Measurements from ENCODE around the gene C10orf120.

Gene C10orf120

DNA sequence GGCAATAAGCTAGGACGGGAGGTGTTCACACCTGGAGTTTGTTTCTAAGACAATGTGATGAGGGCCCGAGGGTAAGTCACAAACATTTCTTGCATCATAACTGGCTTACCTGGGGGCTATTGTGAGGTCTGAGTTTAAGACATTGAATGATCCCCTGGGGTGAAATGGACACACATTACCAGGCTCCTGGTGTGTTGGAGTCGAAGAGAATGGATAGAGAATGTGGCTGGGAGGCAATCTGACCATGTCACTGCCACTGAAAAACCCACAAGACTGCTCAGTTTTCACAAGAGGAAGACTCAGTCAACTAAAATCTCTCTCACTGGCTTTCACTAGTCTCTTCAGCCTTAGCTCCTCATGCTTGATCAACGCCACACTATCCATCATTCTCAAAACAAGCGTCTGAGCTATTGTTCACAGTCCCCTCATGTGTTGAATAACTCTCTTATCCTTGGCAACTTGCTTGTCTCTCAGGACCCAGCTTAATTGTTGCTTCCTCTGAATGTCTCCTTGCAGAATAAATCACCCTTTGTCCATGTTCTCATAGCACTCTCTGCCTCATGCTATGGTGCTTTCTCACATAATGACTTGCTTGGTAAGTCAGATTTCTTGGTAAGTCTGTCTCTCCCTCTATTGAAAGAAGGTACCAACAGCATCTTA lies at the start of gene C10orf120:
C10orf120 (minus strand) TSS at position 51 of the 660 bp plus-strand sequence. CDS start 56 bp downstream, outside the sequence.
- DNase-seq: no peak

DNA sequence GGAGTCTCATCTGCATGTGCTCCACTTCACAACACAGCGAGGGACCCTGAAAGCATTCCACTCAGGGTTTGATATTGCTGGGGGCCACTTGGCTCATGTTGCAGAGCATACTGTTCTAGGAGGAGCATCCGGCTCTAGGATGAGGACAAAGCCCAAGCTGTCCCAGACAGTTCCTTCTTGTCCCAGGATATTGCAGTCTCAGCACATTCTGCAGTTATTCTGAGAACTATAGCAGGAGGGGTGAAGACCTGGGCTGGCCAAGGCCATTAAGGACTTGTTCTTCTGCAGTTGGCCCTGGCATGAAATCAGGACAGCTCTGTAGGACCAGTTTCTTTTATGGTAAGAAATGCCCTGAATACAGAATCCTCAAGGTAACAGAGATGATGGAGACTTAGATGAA lies 48.9 kb upstream of the C10orf120 start:
- DNase-seq: no peak

DNA sequence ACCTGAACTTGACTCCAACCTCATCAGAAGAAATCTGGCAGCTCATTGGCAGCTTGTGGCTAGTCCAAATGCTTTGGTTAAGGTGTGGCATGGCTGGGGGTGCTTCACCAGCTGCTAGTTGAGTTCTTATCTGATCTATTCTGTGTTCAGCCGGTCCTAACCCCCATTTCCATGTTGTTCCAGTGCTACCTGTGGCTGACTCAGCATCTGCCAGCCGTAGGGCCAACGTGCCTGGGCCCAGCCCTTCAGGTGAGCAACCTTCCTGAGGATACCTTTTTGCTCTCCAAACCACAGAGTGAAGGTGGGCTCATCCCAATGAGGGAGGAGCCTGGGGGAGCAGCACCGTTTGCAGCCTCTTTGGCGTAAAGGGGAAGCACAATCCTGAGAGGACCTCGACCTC lies 46.8 kb upstream of the C10orf120 start:
- no peak for DNase-seq

DNA sequence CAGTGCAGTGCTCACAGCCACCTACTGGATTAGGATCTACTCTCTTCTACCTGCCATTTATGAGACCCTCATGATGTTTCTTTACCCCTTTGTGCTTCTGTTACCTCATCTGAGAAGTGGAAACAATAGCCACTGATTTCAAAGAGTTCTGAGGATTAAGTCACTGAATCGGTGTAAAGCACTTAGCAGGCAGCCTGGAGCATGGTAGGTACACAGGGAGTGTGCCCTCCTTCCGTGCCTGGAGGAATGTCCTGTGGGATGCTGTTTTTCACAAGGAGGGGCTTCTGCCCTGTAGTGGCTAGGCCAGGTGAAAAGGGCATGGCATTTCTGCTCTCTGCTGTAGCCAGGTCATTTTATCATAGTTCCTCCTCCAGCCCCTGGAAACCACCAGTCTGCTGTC lies 44.6 kb upstream of the C10orf120 start:
- no peak for DNase-seq

DNA sequence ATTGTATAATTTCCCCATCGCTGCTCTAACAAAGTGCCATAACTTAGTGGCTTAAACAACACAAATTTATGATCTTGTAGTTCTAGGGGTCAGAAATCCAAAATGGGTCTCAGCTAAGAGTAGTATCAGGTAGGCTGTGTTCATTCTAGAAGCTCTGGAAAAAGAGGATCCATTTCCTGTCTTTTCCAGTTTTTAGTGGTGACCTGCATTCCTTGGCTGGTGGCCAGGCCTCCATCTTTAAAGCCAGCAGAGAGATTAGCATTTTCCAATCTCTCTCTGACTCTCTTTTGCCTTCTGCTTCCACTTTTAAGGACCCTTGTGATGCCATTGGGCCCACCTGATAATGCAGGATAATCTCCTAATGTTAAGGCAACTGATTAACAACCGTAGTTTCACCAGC lies 41.0 kb upstream of the C10orf120 start:
- no peak for DNase-seq

DNA sequence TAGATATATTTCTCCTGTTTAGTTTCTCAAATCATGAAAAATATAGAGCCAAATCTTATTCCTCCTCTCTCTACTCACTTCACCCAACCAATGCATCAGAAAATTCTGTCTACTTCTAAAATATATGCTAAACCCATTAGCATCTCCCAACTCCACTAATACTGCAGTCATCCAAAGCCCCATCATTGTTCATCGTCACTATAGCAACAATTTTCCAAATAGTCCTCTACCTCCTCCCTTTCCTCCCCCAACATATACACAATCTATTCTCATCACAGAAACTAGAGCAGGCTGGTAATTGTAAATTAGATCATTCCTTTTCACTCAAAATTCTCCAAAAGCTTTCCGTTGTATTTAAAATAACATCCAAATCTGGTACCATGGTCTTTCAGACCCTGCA lies 38.4 kb upstream of the C10orf120 start:
- DNase-seq: no peak

DNA sequence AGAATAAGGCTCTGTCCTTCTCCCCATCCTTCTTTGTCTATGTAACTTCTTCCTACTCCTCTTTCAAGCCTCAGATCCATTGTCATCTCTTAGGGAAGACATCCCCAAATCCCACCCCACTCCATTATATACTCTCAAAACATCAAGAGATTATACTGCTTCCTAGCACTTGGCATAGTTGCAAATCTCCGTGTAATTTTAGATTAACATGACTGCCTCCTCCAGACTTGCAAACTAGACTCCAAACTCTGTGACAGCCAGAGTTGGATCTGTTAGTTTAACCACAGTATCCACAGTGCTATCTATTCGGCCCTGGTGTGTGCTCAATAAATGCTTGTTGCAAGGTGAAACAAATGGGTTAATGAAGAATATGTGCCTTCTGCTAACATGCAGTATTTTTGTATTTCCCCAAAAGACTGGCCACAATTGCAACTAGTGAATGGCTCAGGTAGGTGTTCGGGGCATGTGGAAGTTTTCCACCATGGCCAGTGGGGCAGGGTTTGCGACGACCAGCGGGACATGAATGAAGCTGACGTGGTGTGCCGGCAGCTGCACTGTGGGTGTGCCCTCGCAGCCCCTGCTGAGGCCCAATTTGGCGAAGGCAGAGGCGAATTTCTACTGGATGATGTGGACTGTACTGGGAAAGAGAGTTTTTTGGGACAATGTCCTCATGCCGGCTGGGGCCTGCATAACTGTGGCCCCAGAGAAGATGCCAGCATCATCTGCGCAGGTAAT lies 34.5 kb upstream of the C10orf120 start:
- DNase-seq: no peak

DNA sequence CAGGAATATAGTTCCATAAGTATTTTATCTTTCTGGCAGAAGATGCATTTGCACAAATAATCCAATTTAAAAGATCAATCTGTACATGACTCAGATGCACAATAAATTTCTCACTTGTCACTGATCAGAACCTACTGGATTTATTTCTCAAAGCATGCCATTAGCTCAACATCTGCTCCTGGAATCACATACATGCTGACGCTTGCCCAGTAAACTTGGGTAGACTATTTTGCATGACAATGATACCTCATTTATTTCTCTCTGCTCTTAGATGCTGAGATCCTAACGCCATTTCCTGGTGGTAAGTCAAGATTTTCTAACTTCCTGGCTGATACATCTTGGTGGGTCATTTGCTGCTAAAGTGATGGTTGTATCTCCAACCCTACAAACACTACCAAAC lies 33.8 kb upstream of the C10orf120 start:
- DNase-seq: no peak

DNA sequence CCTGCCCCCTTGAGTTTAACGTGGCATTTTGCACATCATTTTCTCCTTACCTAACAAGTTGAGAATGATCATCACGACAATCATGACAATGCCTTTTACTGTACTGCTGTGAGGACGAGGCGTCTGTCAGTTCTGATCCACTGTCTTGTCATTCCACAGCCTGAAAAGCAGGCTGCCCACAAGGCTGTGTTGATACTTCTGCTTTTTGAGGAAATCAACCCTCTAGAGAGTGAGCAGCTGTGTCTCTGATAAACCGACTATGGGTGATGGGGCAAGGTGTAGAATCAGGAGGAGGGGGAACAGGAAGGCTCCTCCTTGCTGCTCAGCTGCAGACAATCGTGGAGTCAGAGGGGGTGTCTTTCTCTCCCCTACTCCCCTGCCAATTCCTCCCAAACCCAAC lies 30.6 kb upstream of the C10orf120 start:
- no peak for DNase-seq

DNA sequence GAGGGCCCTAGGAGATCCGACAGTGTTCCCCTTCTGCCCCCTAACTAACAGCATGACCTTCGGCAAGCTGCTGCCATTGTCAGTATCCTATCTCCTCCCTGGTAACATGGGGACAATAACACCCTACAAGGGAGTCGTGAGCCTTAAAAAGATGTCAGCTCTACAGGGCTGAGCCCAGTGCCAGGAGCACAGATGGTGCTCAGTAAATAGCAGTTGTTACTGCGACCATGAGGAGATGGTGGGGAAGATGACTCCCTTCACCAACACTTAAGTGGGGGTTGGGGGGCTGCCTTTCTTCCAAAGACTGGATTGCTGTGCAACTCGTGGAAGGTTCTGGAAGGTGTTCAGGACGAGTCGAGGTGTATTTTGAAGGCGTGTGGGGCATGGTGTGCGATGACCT lies 29.5 kb upstream of the C10orf120 start:
- DNase-seq: no peak

DNA sequence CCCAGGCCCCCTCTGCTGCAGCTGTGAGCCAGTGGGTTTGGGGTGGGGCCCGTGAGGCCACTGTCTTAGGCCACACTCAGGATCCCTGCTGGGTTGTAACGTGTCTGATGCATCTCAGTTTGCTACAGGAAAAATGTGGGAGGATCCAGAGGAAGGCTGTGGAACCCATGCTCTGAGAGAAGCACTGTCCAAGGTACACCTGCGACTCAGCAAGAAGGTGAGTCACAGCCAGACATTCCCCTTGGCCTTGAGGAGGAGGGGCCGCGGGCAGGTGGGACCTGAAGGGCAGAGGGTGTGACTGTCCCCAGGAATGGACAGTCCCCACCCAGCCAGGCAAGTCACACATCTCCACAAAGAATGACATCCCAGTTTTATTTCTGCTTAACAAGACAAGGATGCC lies 27.8 kb upstream of the C10orf120 start:
- DNase-seq: no peak

DNA sequence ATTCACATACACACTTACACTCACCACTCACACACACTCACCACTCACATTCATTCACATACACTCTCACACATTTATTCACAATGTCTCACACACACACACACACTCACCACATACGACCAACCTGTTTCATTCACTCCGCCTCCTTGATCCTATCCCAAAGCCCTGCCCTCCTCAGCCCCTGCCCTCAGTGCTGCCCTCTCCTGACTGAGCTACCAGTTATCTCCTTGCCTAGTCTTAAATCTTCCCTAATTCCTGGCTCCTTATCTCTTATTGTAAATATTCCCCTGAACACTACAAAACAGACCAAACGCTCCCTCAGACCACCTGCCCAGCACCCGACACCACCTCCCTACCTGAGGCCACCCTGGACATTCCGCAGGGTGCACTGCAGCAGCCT lies 26.1 kb upstream of the C10orf120 start:
- DNase-seq: no peak

DNA sequence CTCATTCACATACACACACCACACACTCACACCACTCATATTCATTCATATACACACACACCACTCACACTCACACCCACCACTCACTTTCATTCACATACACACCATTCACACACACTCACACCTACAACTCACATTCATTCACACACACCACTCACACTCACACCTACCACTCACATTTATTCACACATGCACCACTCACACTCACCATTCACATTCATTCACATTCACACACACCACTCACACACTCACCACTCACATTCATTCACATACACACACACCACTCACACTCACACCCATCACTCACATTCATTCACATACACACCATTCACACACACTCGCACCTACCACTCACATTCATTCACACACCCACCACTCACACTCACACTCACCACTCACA lies 25.4 kb upstream of the C10orf120 start:
- no peak for DNase-seq

DNA sequence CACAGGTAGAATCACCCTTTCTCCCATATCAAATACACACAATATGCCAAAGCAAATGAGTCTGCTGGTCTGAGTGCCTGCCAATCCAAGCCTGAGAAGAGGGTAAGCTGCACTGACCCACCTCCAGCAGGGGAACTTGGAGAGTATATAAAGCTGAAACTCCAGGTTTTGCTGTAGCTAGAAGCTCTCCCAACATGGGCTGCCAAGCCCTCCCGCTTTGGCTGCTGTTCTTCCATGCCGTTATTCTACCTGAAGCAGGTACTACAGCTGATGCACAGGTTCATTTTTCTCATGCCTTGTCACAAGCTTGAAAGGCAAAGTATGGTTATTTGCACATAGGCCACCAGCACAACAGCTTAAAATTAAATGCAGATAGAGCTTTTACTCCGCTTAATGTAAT lies 21.5 kb upstream of the C10orf120 start:
- DNase-seq: no peak

DNA sequence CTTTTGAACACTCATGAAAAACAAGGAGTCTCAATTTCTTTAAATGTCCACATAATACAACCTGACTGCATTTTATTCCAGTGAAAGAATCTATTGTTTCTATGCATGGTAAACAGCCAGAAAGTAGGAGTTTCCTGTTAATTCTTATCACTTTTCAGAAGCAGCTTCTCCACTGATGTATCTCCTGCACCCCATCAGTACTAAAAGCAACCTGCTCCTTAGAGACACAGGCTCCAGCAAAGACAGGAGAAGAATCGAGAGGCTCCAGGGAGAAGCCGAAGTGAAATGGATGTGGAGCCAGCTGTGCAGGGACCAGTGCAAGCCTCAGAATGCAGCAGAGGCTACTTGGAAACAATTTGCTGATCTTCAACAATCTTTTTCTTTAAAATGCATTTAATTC lies 16.4 kb upstream of the C10orf120 start:
- DNase-seq: no peak

DNA sequence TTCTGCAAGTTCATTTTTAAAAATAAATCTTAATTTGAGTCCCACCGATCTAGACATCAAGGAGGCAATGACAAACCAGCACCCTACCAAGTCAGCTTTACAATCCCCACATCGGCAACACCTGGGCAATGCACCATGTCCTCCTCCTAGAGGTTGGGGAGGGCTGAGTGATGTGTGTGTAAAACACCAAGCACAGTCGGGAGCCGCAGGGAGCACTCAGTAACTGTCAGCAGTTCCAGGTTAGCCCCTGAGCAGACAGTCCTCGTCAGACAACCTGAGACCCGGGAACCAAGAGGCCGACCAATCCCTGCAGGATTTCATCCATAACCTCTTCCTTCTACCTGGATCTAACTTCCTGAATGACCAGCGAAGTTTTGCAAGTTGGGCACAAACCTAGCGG lies 15.9 kb upstream of the C10orf120 start:
- DNase-seq: no peak

DNA sequence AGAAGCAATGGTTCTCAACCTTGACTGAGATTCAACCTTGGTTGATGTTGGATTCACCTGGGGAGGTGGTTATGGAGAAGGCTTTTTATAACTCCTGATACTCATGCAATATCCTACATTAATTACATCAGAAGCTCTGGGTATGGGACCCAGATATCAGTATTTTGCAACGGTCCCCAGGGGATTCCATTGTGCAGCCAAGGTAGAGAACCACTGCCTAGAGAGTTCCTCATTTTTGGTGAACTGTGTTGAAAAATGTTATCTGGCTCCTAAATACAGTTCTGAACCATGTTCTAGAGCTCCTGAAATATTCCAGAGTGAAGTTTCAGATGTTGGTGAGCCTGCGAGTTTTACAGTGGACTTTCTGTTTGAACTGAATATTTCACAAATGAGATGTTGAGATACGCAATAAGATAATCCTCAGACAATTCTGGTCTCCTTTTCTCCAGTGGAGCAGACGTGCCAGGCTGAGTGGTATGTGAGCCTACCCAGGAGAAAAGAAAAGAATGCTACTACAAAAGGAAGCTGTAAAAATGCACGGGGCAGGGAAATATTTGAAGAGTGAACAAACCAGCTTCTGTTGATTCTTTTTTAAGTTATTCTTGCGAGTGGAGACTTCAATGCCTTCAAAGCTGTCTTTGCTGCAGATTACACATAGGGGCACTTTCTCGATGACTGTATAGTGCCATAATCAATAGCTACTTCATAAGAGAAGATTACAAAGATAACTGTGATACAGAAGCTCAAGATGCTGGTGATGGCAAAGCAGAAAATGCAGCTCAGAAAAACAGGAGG lies 13.6 kb upstream of the C10orf120 start:
- DNase-seq: no peak

DNA sequence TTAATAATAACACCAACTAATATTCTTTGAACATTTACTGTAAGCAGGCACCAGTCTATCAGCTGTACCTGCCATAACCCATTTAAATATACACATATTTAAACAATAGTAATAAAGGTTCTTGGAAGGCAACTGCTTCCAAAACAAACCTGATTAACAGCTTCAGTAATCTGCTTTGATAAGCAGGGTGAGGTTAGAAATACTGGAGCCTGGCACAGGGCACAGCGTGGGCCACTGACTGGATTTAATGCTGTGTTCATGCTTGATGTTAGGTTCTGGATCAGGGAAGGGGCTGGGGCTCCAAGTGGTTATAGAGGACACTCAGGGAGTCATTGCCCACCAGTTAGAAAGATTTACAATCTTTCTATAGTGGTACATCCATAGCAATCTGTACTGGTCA lies 10.9 kb upstream of the C10orf120 start:
- DNase-seq: no peak

DNA sequence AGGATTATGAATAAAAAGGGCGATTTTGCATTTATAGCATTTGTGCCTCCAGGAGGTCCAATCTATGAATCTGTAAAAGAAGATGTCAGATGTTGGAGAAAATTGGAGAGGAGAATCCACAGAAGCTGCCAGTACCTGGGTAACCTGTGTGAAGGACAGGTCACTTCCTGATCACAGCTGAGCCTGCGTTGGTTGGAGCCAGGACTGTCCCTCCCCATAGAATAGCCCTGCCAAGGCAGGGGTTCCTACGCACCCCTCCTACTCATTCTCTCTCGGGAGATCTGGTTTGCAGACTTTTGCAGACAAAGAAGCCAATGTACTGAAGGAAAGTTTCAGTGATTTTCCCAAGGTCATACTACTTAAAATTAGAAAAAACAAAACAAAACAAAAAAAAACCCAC lies 10.3 kb upstream of the C10orf120 start:
- DNase-seq: no peak

DNA sequence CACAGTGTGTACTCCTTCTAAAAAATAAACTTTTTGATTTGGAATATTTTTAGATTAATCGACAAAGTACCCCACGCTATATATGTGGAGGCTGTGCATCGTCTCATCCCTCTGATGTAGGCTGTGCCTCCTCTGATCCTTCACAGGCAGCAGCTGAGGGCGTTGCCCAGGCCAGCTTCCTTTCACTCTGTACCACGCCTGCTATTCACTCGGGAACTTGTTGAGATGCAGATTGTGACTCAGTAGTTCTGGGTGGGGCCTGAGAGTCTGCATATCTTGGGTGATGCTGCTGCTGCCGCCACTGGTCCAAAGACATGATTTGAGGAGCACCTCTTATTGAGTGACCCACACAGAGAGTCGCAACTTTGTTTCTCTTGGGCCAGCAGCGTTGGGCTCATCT lies 7.9 kb upstream of the C10orf120 start:
- no peak for DNase-seq

DNA sequence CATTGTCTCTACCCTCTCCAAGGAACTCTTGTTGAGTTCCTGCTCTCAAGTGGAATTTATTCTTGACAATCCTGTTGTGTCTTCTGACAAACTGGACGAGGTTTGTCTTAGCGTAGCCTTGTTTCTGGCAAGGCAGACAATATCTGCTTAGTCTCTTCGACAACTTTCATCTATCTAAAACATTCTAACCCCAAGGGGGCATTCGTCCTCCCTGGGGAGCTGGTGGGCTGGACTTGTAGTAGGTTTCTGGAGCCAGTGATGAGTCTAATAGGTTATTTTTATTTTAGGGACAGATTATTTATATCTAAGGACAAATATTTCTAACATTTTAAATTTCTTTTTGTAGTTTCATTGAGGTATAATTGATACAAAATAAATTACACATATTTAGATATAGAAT lies 7.3 kb upstream of the C10orf120 start:
- DNase-seq: no peak

DNA sequence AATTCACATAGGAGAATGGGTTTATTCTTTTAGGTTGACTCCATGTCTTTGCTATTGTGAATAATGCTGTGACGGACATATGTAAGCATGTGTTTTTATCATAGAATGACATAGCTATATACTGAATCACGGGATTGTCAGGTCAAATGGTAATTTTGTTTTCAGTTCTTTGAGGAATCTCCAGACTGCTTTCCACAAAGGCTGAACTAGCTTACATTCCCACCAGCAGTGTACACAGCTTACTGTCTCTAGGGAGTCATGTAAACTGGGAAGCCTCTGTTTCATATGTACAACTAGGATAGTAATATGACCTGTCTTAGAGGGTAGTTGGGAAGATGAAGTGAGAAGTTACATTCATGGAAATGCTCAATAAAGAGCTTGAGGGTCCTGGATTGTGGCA lies 6.8 kb upstream of the C10orf120 start:
- DNase-seq: no peak

DNA sequence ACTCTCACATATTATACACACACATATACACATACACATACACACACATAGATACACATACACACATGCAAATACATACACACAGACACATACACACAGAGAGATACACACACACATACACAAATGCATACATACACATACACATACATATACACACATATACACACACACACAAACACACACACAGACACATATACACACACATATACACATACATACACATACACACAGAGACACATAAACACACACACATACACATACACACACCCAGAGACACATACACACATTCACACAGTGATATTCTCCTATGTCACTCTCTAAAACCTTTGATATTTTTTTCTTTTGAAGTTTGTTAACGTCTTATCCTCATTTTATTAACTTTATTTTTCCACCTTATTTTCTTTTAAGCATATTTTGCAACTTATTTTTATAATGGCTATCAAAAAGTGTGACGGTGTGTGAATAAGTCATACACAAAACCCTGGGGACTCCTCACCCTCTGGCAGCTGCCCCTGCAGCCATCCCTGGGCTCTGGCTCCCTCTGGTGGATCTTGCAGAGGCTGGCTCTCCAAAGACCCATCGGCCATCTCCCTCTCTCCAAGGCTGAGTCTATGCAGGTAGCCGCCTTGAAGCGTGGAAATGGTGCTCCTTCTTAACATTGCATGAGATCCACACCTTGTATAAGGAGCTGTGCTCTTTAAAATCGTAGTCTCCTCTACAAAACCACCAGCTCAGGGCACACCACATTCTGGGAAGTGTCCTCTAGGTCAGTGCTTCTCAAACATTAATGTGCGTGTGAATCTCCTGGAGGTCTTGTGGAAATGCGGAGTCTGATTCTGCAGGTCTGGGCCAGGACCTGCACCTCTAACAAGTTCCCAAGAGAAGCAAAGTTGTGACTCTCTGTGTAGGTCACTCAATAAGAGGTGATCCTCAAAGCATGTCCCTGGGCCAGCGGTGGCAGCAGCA lies 4.1 kb upstream of the C10orf120 start:
- peak; percentile 18 for DNase-seq
